GM13976 (cell line): ENCODE results near the gene JAZF1.

Source experiments
- DNase-seq: peaks from one replicate; pipeline ENCODE4 v3.0.0; 2012; ENCODE audit warnings: low spot score
- CTCF ChIP-seq: IDR thresholded peaks from 2 replicates; pipeline ENCODE4 v1.5.1; 2012; ENCODE audit warnings: borderline replicate concordance, mild to moderate bottlenecking; ENCODE audit not compliant: insufficient read depth; ENCODE audit errors: extremely low read depth, missing control alignments, control extremely low read depth
- in situ Hi-C: fragments of 300-500 bp; cut with MboI; formaldehyde crosslinking; loops from one replicate; pipeline ENCODE4 v1.12.0; 2022; ENCODE audit warnings: low sequenced_read_pairs, mixed read lengths, inconsistent platforms; ENCODE audit not compliant: unreplicated experiment

Gene JAZF1

GRCh38 chr7:27822245-27822644 is 358.4 kb downstream of the JAZF1 start:
- no peak for TF ChIP-seq CTCF
- no peak for DNase-seq
- in situ Hi-C loops = no loop called here

GRCh38 chr7:27812706-27813105 is 367.9 kb downstream of the JAZF1 start:
- no peak for DNase-seq
- TF ChIP-seq CTCF = no peak
- in situ Hi-C loops = no loop called here

- DNase-seq = no peak
- no peak for TF ChIP-seq CTCF
- in situ Hi-C loops = no loop called here
These were observed 370.4 kb downstream of the JAZF1 start for GRCh38 chr7:27810186-27810585.

- in situ Hi-C loops = no loop called here
- no peak for TF ChIP-seq CTCF
- no peak for DNase-seq
These were observed 372.0 kb downstream of the JAZF1 start for GRCh38 chr7:27808626-27809025.

- no peak for TF ChIP-seq CTCF
- in situ Hi-C loops = no loop called here
- DNase-seq = no peak
These were observed 376.5 kb downstream of the JAZF1 start for GRCh38 chr7:27804139-27804538.

GRCh38 chr7:27802999-27803398 is 377.6 kb downstream of the JAZF1 start:
- in situ Hi-C loops = no loop called here
- TF ChIP-seq CTCF = no peak
- DNase-seq = no peak

- no peak for DNase-seq
- in situ Hi-C loops = loop anchor here (25.0 kb wide), 1 partner anchor 587 kb away; the partner anchor contains the start of gene HOXA13
- no peak for TF ChIP-seq CTCF
These were observed 381.4 kb downstream of the JAZF1 start for GRCh38 chr7:27799212-27799611.
